H54 (cell line): ENCODE measurements around the gene GAS2.

ENCODE experiments used
- DNase-seq: peaks from one replicate; pipeline ENCODE4 v3.0.0; 2011; ENCODE audit warnings: low spot score, mixed read lengths; ENCODE audit not compliant: insufficient read length
- FAIRE-seq: peaks from 3 replicates; lab custom pipeline; 2011; peaks lifted over from hg19 to GRCh38; lab: Jason Lieb, UNC
- POLR2A ChIP-seq: IDR thresholded peaks from 2 replicates; pipeline ENCODE4 v1.6.1; 2011; ENCODE audit warnings: low read depth, mild to moderate bottlenecking, low read length

The GAS2 gene

DNA sequence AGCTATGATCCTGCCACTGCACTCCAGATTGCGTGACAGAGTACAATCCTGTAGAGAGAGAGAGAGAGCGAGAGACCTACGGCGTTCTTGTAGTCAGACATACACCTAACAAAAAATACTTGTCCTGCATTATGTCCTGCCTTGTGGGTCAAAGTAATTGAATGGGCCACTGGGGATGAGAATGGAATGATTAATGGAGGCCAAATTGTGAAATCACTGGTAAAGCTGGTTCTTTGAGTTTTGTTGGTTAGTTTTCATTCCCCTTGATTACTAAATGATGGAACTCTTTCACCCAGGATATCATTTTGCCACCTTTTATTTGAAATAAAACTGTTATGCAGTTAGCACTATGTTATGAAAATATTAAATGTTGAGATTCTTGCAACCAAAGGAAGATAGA lies 18.7 kb downstream of the GAS2 start:
- FAIRE-seq (no peak), DNase-seq (no peak)
- no peak for TF ChIP-seq POLR2A

DNA sequence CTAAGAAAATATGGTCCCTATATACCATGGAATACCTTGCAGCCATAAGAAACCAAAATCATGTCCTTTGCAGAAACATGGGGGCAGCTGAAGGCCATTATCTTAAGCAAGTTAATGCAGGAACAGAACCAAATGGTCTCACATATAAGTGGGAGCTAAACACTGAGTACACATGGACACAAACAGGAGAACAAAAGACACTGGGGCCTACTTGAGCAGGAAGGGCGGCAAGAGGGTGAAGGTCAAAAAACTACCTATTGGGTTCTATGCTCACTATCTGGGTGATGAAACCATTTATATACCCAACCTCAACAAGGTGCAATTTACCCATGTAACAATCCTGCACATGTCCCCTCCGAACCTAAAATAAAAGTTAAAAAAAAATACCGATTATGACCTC lies 22.5 kb downstream of the GAS2 start:
- FAIRE-seq (no peak), DNase-seq (no peak)
- no peak for TF ChIP-seq POLR2A

GRCh38 chr11:22690257-22690656 lies 23.8 kb downstream of the GAS2 start:
- FAIRE-seq (no peak), DNase-seq (no peak)
- TF ChIP-seq POLR2A: no peak

DNA sequence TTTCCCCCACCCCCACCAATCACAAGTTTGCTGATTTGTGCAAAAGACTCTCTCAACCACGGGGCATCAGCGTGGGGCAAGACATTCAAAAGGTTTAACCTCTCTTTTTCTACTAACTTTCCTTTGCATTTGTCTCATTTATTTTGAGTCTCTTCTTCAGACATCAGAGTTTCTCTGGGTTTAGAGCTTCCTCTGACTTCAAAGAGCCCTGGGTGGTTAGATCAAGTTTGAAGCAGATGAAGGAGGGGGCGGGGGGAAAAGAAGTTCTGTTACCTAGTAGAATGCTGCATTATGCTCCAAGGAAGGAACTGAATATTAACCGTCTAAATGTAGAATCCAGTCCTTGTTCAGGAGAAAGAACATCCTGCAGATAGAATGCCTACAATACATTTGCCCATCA lies 24.5 kb downstream of the GAS2 start:
- TF ChIP-seq POLR2A: no peak
- no peak for FAIRE-seq

DNA sequence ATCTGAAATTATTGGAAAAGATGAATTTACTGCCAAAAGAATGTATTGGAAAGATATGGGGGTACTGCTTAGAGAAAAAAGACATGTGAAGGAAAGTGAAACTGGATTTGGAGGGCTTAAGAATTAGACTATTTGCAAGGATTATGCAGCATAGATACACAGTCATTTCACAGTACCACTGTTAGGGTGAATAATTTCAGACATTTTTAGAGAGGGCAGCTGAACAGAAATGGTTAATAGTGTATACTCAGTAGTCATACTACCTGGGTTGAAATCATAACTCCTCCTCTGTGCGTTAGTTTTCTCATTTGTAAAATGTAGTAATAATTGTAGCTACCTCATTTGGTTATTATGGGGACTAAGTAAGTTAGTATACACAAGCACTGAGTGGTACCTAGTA lies 33.0 kb downstream of the GAS2 start:
- FAIRE-seq: no peak
- TF ChIP-seq POLR2A: no peak
- DNase-seq: no peak

More for the DNA sequence above, 24.5 kb downstream of the GAS2 start:
- DNase-seq: no peak

- no peak for FAIRE-seq
- no peak for TF ChIP-seq POLR2A
- no peak for DNase-seq
These were observed 35.6 kb downstream of the GAS2 start for GRCh38 chr11:22702031-22702430.

DNA sequence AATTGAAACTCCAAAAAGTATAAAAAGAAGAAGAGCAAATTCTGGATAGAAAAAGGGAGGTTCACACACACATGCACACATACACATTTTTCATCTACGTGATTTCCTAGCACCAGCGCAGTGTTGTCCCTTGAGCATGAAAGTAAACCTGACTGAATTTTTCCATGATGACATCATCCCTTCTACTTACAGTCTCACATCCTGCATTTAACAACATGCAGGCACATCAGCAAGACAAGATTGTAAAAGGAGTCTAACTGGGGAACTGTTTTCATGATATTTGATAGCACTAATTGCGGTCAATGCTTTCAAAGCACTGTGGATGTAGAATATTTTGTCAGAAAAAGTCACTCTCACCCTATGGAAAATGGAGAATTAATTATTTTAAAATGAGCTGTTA lies 36.6 kb downstream of the GAS2 start:
- FAIRE-seq: peak; percentile 83
- no peak for TF ChIP-seq POLR2A

GRCh38 chr11:22703591-22703990 lies 37.2 kb downstream of the GAS2 start:
- DNase-seq: no peak
- FAIRE-seq: no peak
- TF ChIP-seq POLR2A: no peak

More for the DNA sequence above, 36.6 kb downstream of the GAS2 start:
- peak; percentile 2 for DNase-seq

GRCh38 chr11:22707119-22707899 lies 40.9 kb downstream of the GAS2 start:
- DNase-seq (no peak), FAIRE-seq (no peak)
- TF ChIP-seq POLR2A: no peak

- TF ChIP-seq POLR2A: no peak
- DNase-seq: no peak
- FAIRE-seq: no peak
These were observed 44.8 kb downstream of the GAS2 start for GRCh38 chr11:22711071-22711770.

DNA sequence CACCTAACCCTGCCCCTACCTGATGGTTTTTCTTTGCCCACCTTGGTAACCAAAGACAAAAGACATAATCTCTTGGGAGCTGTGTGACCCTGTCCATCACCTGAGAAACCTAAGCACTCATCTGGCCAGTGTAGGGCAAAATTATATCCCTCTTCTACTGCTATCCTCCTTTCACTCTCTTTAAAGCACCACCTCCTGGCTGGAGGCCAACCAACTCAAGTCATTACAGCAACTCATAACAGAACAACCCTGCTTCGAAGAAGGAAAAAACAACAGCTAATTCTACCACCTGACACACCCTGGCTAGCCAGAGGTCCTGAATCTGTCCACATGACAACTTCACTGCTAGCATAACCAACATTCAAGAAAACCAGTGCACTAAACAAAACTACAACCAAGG lies 45.5 kb downstream of the GAS2 start:
- TF ChIP-seq POLR2A: no peak
- FAIRE-seq (no peak), DNase-seq (no peak)

DNA sequence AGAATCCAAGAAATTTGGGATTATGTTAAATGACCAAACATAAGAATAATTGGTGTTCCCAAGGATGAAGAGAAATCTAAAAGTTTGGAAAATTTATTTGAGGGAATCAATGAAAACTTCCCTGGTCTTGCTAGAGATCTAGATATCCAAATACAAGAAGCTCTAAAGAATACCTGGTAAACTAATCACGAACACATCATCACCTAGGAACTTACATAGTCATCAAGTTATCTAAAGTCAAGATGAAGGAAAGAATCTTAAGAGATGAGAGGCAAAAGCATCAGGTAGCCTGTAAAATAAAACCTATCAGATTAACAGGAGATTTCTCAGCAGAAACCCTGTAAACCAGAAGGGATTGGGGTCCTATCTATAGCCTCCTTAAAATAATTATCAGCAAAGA lies 46.9 kb downstream of the GAS2 start:
- FAIRE-seq: no peak
- TF ChIP-seq POLR2A: no peak

DNA sequence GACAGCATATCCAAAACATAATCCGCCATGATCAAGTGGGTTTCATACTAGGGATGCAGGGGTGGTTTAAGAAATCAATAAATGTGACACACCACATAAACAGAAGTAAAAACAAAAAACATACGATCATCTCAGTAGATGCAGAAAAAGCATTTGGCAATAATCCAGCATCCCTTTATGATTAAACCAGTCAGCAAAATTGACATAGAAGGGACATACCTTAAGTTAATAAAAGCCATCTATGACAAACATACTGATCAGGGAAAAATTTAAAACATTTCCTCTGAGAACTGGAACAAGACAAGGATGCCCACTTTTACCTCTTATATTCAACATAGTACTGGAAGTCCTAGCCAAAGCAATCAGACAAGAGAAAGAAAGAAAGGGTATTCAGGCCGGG lies 49.6 kb downstream of the GAS2 start:
- no peak for DNase-seq
- TF ChIP-seq POLR2A: no peak
- FAIRE-seq: no peak

More for the DNA sequence above, 46.9 kb downstream of the GAS2 start:
- DNase-seq: no peak

DNA sequence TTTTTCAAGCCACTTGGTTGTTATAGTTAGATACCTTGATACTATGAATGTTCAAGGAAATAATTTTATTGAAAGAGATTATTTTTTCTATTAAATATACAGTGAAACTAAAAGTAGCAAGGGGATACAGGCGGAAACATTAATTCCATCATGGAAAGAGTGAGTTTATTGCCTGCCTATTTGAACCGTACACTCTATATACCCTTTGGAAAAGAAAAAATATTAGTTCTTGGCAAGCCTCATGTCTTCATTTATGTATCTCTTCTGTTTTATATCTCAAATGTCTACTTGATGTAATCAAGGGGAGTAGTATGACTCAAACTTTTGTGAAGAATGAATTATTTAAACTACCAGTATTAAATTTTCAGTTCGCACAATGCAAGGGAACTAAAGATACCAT lies 54.0 kb downstream of the GAS2 start:
- TF ChIP-seq POLR2A: no peak
- FAIRE-seq (no peak), DNase-seq (no peak)

DNA sequence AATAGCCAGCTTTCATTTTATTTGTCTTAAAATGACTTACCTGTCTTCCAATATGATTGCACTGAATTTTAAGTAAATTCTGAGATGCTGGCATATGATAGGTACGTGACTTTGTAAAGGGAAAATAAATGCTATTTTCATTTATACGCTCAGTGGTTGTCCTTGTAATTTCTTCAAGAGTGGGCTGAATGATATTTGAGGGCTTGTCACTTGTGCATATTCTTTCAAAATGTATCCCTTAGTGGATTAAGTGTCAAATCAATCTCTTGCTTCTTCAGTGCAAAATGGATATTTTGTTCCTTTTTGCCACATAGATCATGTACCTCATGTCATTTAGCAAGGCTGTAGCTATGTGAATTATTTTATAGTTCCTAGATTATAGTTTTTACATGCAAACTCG lies 56.9 kb downstream of the GAS2 start:
- DNase-seq (no peak), FAIRE-seq (no peak)
- TF ChIP-seq POLR2A: no peak
